Measurements from ENCODE around the gene CGB8.

DNA sequence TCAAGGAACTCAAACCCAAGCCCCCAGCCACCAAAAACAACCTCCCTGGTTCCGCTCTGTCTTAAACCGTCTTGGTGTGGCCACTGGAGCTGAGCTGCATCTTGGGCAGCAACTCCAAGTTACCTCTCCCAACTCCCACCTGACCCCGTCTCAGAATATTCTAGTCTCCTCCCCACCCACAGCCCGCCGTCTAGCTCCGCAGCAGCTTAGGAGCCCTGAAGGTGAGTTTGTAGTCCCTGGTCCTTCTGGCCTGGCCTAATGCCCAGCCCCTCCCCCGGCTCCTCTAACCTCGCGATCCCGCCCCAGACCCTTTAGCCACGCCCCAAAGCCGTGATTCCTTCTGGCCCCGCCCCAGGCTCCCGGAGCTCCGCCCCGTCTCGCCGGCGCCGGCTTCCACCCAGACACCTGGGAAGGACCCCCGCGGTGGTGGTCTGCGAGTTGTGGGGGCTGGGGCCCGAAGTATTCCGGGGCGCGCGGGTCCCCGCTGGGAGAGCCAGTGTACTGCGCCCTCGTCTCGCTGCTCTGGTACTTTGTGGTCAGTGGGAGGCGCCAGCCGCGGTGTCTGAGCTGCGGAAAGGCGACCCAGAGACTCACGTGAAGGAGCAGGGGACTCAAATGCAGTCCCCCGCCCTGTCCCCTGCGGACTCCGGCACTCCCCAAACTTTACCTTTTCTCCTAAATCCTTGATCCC is 29.5 kb downstream of the CGB8 start:
- TF ChIP-seq, protein P1, sequence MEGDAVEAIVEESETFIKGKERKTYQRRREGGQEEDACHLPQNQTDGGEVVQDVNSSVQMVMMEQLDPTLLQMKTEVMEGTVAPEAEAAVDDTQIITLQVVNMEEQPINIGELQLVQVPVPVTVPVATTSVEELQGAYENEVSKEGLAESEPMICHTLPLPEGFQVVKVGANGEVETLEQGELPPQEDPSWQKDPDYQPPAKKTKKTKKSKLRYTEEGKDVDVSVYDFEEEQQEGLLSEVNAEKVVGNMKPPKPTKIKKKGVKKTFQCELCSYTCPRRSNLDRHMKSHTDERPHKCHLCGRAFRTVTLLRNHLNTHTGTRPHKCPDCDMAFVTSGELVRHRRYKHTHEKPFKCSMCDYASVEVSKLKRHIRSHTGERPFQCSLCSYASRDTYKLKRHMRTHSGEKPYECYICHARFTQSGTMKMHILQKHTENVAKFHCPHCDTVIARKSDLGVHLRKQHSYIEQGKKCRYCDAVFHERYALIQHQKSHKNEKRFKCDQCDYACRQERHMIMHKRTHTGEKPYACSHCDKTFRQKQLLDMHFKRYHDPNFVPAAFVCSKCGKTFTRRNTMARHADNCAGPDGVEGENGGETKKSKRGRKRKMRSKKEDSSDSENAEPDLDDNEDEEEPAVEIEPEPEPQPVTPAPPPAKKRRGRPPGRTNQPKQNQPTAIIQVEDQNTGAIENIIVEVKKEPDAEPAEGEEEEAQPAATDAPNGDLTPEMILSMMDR (conservative IDR thresholded peaks at IDR 0.05), result no peak
- TF ChIP-seq ZFX (IDR thresholded peaks at IDR 0.05), result no peak

Data from C4-2B (cell line).